Measurements from ENCODE around the gene STX4.

STX4 gene

DNA sequence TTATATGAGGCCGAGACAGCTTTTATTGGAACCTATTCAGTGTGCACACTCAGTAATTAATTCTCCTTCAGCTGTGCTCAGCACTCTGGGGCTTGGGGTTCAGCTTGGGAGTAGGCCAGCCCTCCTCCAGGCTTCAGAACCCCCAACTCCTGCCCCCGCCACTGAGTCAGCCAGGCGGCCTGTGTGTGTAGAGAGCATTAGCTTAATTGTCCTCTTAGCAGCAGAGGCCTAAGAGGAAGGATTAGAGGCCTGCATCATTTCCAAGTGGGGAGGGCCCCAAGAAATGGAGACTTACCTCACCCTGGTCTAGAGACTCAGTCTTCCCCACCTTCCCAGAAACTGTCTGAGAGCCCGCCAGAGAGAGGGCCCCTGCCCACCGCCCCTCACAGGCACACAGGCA, 54.6 kb downstream of the STX4 start:
- H3K27ac Mint-ChIP-seq, result no peak overlapping the region
- no peak overlapping the region for H3K4me3 Mint-ChIP-seq
- H3K27me3 Mint-ChIP-seq, result no peaks in the 10 kb centered on the region

DNA sequence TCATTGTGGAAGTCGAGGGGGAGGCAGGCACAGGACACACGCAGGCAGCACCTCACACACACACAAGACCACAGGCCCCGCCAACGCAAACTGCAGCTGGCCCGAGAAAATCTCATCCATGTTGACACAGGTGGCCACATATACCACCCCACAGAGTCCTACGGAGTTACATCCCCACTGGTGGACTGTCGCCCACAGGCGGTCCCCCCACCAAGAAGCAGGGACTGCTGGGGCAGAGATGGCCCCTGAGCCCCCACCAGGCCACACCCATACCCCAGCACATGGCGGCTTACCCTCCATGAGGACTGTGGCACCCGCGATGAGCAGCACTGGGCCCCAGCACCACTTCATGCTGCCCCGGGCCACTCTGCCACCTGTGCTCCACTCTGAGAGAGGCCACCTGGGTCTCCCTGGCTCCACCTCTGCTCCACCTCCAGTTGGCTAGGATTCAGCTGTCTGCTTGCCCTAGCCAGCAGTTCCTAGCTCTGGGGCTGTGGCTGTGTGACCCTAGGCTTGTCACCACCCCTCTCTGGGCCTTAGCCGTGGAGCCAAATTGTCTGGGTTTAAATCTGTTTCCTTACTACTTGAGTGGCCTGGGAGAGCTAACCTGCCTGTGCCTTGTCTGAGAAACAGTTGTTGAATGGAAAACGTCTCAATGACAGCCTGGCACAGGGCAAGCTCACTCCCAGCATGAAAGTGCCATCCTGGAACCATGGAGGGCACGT, 55.3 kb downstream of the STX4 start, which contains the start of gene PRSS53:
PRSS53 (minus strand) TSS at position 485 of the 725 bp plus-strand sequence; CDS start at position 351, 134 bp downstream.
- Mint-ChIP-seq H3K9me3 (no peaks in the 10 kb centered on the region), H3K4me1 (ENCODE audit: low read depth) (peaks cover 5% of the 10 kb centered on the region), H3K27me3 (no peaks in the 10 kb centered on the region), H3K36me3 (ENCODE audit: low read depth) (peaks cover 15% of the 10 kb centered on the region), H3K27ac (no peak within 1 kb of the TSS), H3K4me3 (no peak within 1 kb of the TSS)

More for the DNA sequence above, 54.6 kb downstream of the STX4 start:
- peaks cover 15% of the 10 kb centered on the region for H3K36me3 Mint-ChIP-seq (ENCODE audit: low read depth)
- peaks cover 5% of the 10 kb centered on the region for H3K4me1 Mint-ChIP-seq (ENCODE audit: low read depth)
- no peaks in the 10 kb centered on the region for H3K9me3 Mint-ChIP-seq

DNA sequence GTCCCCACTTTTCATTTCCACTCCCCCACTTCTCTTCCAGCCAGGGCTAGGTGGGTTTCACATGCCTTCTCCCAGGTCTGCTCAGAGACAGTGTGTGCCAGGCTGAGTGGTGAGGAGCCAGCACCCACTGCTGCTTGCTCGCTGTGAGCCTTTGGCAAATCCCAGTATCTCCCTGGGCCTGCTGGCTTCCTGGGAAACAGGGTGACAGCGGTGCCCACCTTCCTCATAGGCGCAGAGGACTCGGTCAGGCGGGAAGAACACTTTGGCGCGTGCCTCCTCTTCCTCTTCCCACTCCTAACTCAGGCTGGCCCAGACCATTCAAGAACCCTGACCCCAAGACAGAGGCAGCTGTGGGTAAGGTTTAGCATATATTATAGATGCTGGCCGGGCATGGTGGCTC, 55.8 kb downstream of the STX4 start:
- no peaks in the 10 kb centered on the region for H3K9me3 Mint-ChIP-seq
- peaks cover 15% of the 10 kb centered on the region for H3K36me3 Mint-ChIP-seq (ENCODE audit: low read depth)
- H3K4me1 Mint-ChIP-seq (ENCODE audit: low read depth), result peaks cover 9% of the 10 kb centered on the region
- H3K27ac Mint-ChIP-seq, result no peak overlapping the region
- no peak overlapping the region for H3K4me3 Mint-ChIP-seq
- no peaks in the 10 kb centered on the region for H3K27me3 Mint-ChIP-seq
